IMR-90 (cell line): ENCODE results near the gene MS4A18. TPM values are rescaled to one million over a fixed set of nuclear protein-coding genes. Genes with fewer than 3 reads are reported as not detected.

ENCODE experiments used
- ATAC-seq: fragments of 200-7000 bp; cut with Tn5 transposase; 2 replicates; pipeline ENCODE4 v1.9.1; 2020; ENCODE audit warnings: low read depth, mild to moderate bottlenecking, moderate library complexity
- BruUV-seq: library from RNA; stranded (reverse); fragments of 400-500 nt; replicated peaks from 2 replicates; lab custom pipeline; 2021; lab: Mats Ljungman, UMichigan
- CTCF ChIA-PET: fragments of 300-600 bp; formaldehyde crosslinking; extraction: SDS; loops from one replicate; lab custom pipeline; 2021; ENCODE audit warnings: antibody characterized with exemption; lab: Yijun Ruan, JAX
- POLR2A ChIA-PET: fragments of 300-600 bp; sonication (Branson Sonifier 250); formaldehyde crosslinking; loops from one replicate; lab custom pipeline; 2022; ENCODE audit warnings: antibody characterized with exemption; ENCODE audit not compliant: unreplicated experiment; lab: Charles Lee
- DNase-seq: peaks from one replicate; pipeline ENCODE4 v3.0.0; 2013
- H2AFZ ChIP-seq: replicated peaks from 2 replicates; pipeline ENCODE3; 2013; ENCODE audit warnings: low read length, mild to moderate bottlenecking; ENCODE audit not compliant: poor library complexity
- H2AK5ac ChIP-seq: 2 replicates; pipeline ENCODE4 v1.6.1; 2013; ENCODE audit warnings: low read depth, low read length, inconsistent platforms
- H2AK9ac ChIP-seq: replicated peaks from 2 replicates; pipeline ENCODE3; 2013; ENCODE audit warnings: mild to moderate bottlenecking, low read depth, low read length, moderate library complexity; ENCODE audit not compliant: poor library complexity
- H2BK120ac ChIP-seq: 2 replicates; pipeline ENCODE4 v1.6.1; 2013; ENCODE audit warnings: low read depth, low read length, inconsistent platforms
- H2BK15ac ChIP-seq: 3 replicates; pipeline ENCODE4 v1.6.1; 2013; ENCODE audit warnings: low read depth, low read length, inconsistent platforms
- H2BK20ac ChIP-seq: 2 replicates; pipeline ENCODE4 v1.6.1; 2013; ENCODE audit warnings: low read depth, mild to moderate bottlenecking, inconsistent platforms, low read length, moderate library complexity
- H2BK5ac ChIP-seq: 2 replicates; pipeline ENCODE4 v1.6.1; 2013; ENCODE audit warnings: mild to moderate bottlenecking, low read depth, low read length, inconsistent platforms; ENCODE audit not compliant: poor library complexity, severe bottlenecking
- H3K14ac ChIP-seq: replicated peaks from 2 replicates; pipeline ENCODE4 v1.6.1; 2013; ENCODE audit warnings: low read depth, low read length, inconsistent platforms
- H3K18ac ChIP-seq: 2 replicates; pipeline ENCODE4 v1.6.1; 2013; ENCODE audit warnings: low read depth, low read length, control low read depth
- H3K23ac ChIP-seq: 2 replicates; pipeline ENCODE4 v1.6.1; 2013; ENCODE audit warnings: low read depth, low read length, inconsistent platforms
- H3K27ac ChIP-seq: 2 replicates; pipeline ENCODE4 v1.5.1; 2013; ENCODE audit warnings: mild to moderate bottlenecking, control low read depth, low read length; ENCODE audit not compliant: insufficient read depth
- H3K27me3 ChIP-seq: 2 replicates; pipeline ENCODE4 v1.6.1; 2013; ENCODE audit warnings: low read length; ENCODE audit not compliant: control insufficient read depth, insufficient read depth
- H3K36me3 ChIP-seq: 2 replicates; pipeline ENCODE4 v1.6.1; 2013; ENCODE audit warnings: low read length, mixed read lengths; ENCODE audit not compliant: control insufficient read depth, insufficient read depth
- H3K4ac ChIP-seq: 2 replicates; pipeline ENCODE4 v1.6.1; 2013; ENCODE audit warnings: low read depth, low read length, inconsistent platforms
- H3K4me1 ChIP-seq: 2 replicates; pipeline ENCODE4 v1.6.1; 2013; ENCODE audit warnings: low read length, mixed read lengths; ENCODE audit not compliant: control insufficient read depth, insufficient read depth
- H3K4me2 ChIP-seq: 2 replicates; pipeline ENCODE4 v1.6.1; 2013; ENCODE audit warnings: low read depth, mild to moderate bottlenecking, control low read depth, low read length, moderate library complexity
- H3K4me3 ChIP-seq: 2 replicates; pipeline ENCODE4 v1.5.1; 2013; ENCODE audit warnings: low read depth, mild to moderate bottlenecking, control low read depth, low read length, moderate library complexity; ENCODE audit not compliant: insufficient read depth
- H3K56ac ChIP-seq: 2 replicates; pipeline ENCODE4 v1.6.1; 2013; ENCODE audit warnings: low read length, inconsistent platforms; ENCODE audit not compliant: insufficient read depth; ENCODE audit errors: extremely low read depth
- H3K79me1 ChIP-seq, 2 experiments: 2 replicates each; pipeline ENCODE4 v1.6.1; 2013; ENCODE audit warnings: low read length in 2 of 2, inconsistent platforms in 1 of 2, low read depth in 1 of 2
- H3K9ac ChIP-seq: 2 replicates; pipeline ENCODE4 v1.6.1; 2013; ENCODE audit warnings: low read depth, low read length, control low read depth
- H3K9me1 ChIP-seq: 2 replicates; pipeline ENCODE4 v1.6.1; 2013; ENCODE audit warnings: low read length, inconsistent platforms; ENCODE audit not compliant: insufficient read depth
- H3K9me3 ChIP-seq: 2 replicates; pipeline ENCODE4 v1.6.1; 2013; ENCODE audit warnings: low read length; ENCODE audit not compliant: control insufficient read depth, insufficient read depth
- H4K20me1 ChIP-seq: 2 replicates; pipeline ENCODE4 v1.6.1; 2013; ENCODE audit warnings: low read length, inconsistent platforms; ENCODE audit not compliant: insufficient read depth
- H4K5ac ChIP-seq: 2 replicates; pipeline ENCODE4 v1.6.1; 2013; ENCODE audit warnings: mild to moderate bottlenecking, low read depth, low read length, control low read depth
- H4K8ac ChIP-seq, 2 experiments: 2 replicates each; pipeline ENCODE4 v1.6.1; 2013; ENCODE audit warnings: low read depth in 2 of 2, low read length in 2 of 2, control low read depth in 1 of 2, inconsistent platforms in 1 of 2
- H4K91ac ChIP-seq: 2 replicates; pipeline ENCODE4 v1.6.1; 2013; ENCODE audit warnings: low read depth, low read length, inconsistent platforms; ENCODE audit not compliant: insufficient read depth
- BHLHE40 ChIP-seq: fragments of 150-350 bp; IDR thresholded peaks from 2 replicates; pipeline ENCODE4 v1.6.1; 2016; ENCODE audit warnings: mild to moderate bottlenecking, low read depth, low read length
- CEBPB ChIP-seq: IDR thresholded peaks from 2 replicates; pipeline ENCODE4 v1.6.1; 2012; ENCODE audit warnings: low read depth, low read length, improper control_type of control experiment
- CHD1 ChIP-seq: IDR thresholded peaks from 2 replicates; pipeline ENCODE4 v1.6.1; 2012; ENCODE audit warnings: low read depth, low read length, improper control_type of control experiment
- CTCF ChIP-seq: conservative IDR thresholded peaks from 2 replicates; pipeline ENCODE4 v1.5.1; 2012; ENCODE audit warnings: mild to moderate bottlenecking, low read depth, low read length, improper control_type of control experiment
- FOS ChIP-seq: fragments of 150-350 bp; IDR thresholded peaks from 2 replicates; pipeline ENCODE4 v1.6.1; 2016; ENCODE audit warnings: low read depth, low read length
- MAZ ChIP-seq: IDR thresholded peaks from 2 replicates; pipeline ENCODE4 v1.6.1; 2012; ENCODE audit warnings: low read depth, mild to moderate bottlenecking, low read length, improper control_type of control experiment, moderate library complexity, borderline replicate concordance
- MXI1 ChIP-seq: IDR thresholded peaks from 2 replicates; pipeline ENCODE4 v1.6.1; 2012; ENCODE audit warnings: low read depth, mild to moderate bottlenecking, low read length, moderate library complexity, borderline replicate concordance
- NFE2L2 ChIP-seq: fragments of 150-350 bp; IDR thresholded peaks from 2 replicates; pipeline ENCODE4 v1.6.1; 2016; ENCODE audit warnings: low read depth, mild to moderate bottlenecking, low read length
- POLR2A ChIP-seq: IDR thresholded peaks from 2 replicates; pipeline ENCODE4 v1.6.1; 2012; ENCODE audit warnings: mild to moderate bottlenecking, low read depth, low read length
- RAD21 ChIP-seq: IDR thresholded peaks from 2 replicates; pipeline ENCODE4 v1.6.1; 2012; ENCODE audit warnings: low read length, improper control_type of control experiment
- RCOR1 ChIP-seq: IDR thresholded peaks from 2 replicates; pipeline ENCODE4 v1.6.1; 2012; ENCODE audit warnings: mild to moderate bottlenecking, low read length, improper control_type of control experiment; ENCODE audit not compliant: insufficient replicate concordance
- SMC3 ChIP-seq: fragments of 150-350 bp; IDR thresholded peaks from 2 replicates; pipeline ENCODE4 v1.6.1; 2016; ENCODE audit warnings: low read depth, mild to moderate bottlenecking, antibody characterized with exemption, low read length, moderate library complexity
- WGBS, 2 experiments: methylation state at CpG; one replicate each; pipeline versions ENCODE4 v1.1.5 to v1.1.7; 2013; ENCODE audit warnings: missing lambda C conversion rate in 2 of 2; ENCODE audit not compliant: insufficient read length in 1 of 2; ENCODE audit errors: extremely low coverage in 2 of 2; 5-methylcytosine and 5-hydroxymethylcytosine counted together
- dilution Hi-C: fragments of 300-500 bp; cut with HindIII; formaldehyde crosslinking; loops from one replicate; pipeline ENCODE4 v1.14.3; 2018; ENCODE audit warnings: low sequenced_read_pairs; ENCODE audit not compliant: unreplicated experiment
- in situ Hi-C: fragments of 300-500 bp; cut with MboI; formaldehyde crosslinking; loops from 3 replicates; pipeline ENCODE4 v1.14.3; 2019; ENCODE audit warnings: low sequenced_read_pairs, inconsistent platforms, mixed read lengths
- intact Hi-C: fragments of 100-400 bp; cut with micrococcal nuclease; formaldehyde crosslinking; loops from 2 replicates; pipeline ENCODE4 v1.10.0; 2022
- polyA plus RNA-seq, 3 experiments: library from polyadenylated mRNA; depleted of rRNA; stranded (reverse); fragments of >200 nt; gene quantifications; 2 replicates each; pipeline ENCODE4 v1.2.3, GENCODE V29; 2012; ENCODE audit warnings: low replicate concordance in 1 of 3
- total RNA-seq: library from RNA; depleted of rRNA; stranded (reverse); fragments of >200 nt; gene quantifications from 2 replicates; pipeline ENCODE4 v1.2.3, GENCODE V29; 2012
- TF ChIP-seq, protein P1 (sequence below): fragments of 150-350 bp; IDR thresholded peaks from 2 replicates; pipeline ENCODE4 v1.6.1; 2016; ENCODE audit warnings: low read depth, mild to moderate bottlenecking, low read length, moderate library complexity, borderline replicate concordance
- TF ChIP-seq, protein P2 (sequence below): fragments of 150-350 bp; IDR thresholded peaks from 2 replicates; pipeline ENCODE4 v1.6.1; 2017; ENCODE audit warnings: mild to moderate bottlenecking, antibody characterized with exemption, low read length, low read depth

MS4A18 gene
- total and polyA plus RNA-seq, 2 of the 4 experiments (the other 2 are of a cell fraction): not detected

DNA sequence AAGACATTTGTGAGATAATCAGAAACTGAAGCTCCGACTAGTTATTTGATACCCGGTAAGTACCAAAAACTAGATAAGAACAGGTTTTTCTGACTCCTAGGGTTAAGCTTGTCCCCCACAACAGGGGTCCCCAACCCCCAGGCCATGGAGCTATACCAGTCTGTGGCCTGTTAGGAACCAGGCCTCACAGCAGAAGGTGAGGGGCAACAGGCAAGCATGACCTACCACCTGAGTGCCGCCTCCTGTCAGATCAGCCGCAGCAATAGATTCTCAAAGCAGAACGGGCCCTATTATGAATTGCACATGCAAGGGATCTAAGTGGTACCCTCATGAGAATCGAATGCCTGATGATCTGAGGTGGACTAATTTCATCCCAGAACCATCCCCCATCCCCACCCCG, 59.4 kb downstream of the MS4A18 start:
- H3K36me3 ChIP-seq: no peaks in the 10 kb centered on the region
- no peak overlapping the region for H2AK5ac ChIP-seq
- H3K4me3 ChIP-seq: no peak overlapping the region
- H3K27ac ChIP-seq: no peak overlapping the region
- 100% methylated on average over 1 of the region's 7 CpGs; no CpG with 5 or more reads in 1 of the 2 experiments for WGBS, 2 experiments
- ChIA-PET CTCF (interaction anchor here (1.1 kb wide), 1 partner anchor 8 kb away, joined by 5 read pairs; no protein-coding TSS in a partner anchor), POLR2A (no interaction called here)
- in situ Hi-C loops: no loop called here
- ATAC-seq: no peak
- peaks cover 7% of the 10 kb centered on the region; the same call in 1 of the 2 replicates for H3K9me1 ChIP-seq
- no peak overlapping the region for H2AK9ac ChIP-seq
- no peak overlapping the region for H3K9ac ChIP-seq
- no peak overlapping the region for H3K4me2 ChIP-seq
- H4K20me1 ChIP-seq: no peaks in the 10 kb centered on the region
- no peak overlapping the region for H2BK5ac ChIP-seq
- TF ChIP-seq CTCF (no peak), SMC3 (no peak), POLR2A (no peak), FOS (no peak), BHLHE40 (no peak), RCOR1 (no peak), RAD21 (no peak), NFE2L2 (no peak), CEBPB (no peak), MXI1 (no peak), MAZ (no peak), CHD1 (no peak)
- TF ChIP-seq, protein P1, sequence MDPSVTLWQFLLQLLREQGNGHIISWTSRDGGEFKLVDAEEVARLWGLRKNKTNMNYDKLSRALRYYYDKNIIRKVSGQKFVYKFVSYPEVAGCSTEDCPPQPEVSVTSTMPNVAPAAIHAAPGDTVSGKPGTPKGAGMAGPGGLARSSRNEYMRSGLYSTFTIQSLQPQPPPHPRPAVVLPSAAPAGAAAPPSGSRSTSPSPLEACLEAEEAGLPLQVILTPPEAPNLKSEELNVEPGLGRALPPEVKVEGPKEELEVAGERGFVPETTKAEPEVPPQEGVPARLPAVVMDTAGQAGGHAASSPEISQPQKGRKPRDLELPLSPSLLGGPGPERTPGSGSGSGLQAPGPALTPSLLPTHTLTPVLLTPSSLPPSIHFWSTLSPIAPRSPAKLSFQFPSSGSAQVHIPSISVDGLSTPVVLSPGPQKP: no peak
- TF ChIP-seq, protein P2, sequence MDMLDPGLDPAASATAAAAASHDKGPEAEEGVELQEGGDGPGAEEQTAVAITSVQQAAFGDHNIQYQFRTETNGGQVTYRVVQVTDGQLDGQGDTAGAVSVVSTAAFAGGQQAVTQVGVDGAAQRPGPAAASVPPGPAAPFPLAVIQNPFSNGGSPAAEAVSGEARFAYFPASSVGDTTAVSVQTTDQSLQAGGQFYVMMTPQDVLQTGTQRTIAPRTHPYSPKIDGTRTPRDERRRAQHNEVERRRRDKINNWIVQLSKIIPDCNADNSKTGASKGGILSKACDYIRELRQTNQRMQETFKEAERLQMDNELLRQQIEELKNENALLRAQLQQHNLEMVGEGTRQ: no peak
- H3K14ac ChIP-seq: no peak overlapping the region
- no peak overlapping the region for H4K8ac ChIP-seq
- H4K5ac ChIP-seq: no peak overlapping the region
- no peak overlapping the region for H3K23ac ChIP-seq
- H4K91ac ChIP-seq: no peak overlapping the region
- intact Hi-C loops: no loop called here
- H2BK15ac ChIP-seq: no peak overlapping the region
- no peak overlapping the region for H2AFZ ChIP-seq
- no peaks in the 10 kb centered on the region for H3K79me1 ChIP-seq
- no peaks in the 10 kb centered on the region for H3K9me3 ChIP-seq
- H2BK20ac ChIP-seq: no peak overlapping the region
- H3K4ac ChIP-seq: no peak overlapping the region
- peaks cover 5% of the 10 kb centered on the region for H3K4me1 ChIP-seq
- no peak overlapping the region for H3K18ac ChIP-seq
- no peak overlapping the region for H2BK120ac ChIP-seq
- H3K27me3 ChIP-seq: peaks cover 31% of the 10 kb centered on the region
- H3K56ac ChIP-seq: no peak overlapping the region
- dilution Hi-C loops: no loop called here
- no TSS peak for BruUV-seq
- DNase-seq: no peak
